ENCODE results near the gene RAB11FIP3. TPM values are rescaled to one million over a fixed set of nuclear protein-coding genes. Genes with fewer than 3 reads are reported as not detected.

RAB11FIP3 gene
- total RNA-seq, 1 donor from 2014 or later, result 34.5 TPM

DNA sequence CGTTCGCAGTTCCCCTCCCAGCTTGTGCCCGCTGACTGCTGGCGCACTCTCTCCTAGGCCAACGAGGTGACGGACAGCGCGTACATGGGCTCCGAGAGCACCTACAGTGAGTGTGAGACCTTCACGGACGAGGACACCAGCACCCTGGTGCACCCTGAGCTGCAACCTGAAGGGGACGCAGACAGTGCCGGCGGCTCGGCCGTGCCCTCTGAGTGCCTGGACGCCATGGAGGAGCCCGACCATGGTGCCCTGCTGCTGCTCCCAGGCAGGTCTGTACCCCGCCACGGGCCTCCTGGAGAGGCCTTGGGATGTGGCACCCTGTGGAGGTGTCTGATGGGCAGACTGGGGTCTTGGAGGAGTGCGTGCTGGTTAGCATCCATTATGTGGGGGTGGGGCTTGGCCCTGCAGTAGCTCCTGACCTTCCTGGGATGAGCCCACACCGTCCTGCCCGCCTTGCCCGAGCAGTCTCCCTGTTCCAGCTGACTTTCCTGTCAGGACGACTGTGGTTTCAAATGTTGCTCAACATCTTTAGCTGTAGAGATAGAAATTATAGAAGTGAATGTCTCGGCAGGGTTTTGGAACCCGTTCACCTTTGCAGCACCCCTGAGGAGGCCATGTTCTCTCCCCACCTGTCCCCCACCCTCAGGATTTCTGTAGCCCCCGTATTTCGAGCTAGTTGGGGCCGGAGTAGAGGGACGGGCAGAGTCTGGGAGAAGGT, 57.2 kb downstream of the RAB11FIP3 start:
- H3K36me3 ChIP-seq (ENCODE audit: control insufficient read depth, insufficient read depth, low read length), result no peaks in the 10 kb centered on the region
- no peaks in the 10 kb centered on the region for H3K27me3 ChIP-seq (ENCODE audit: control insufficient read depth, insufficient read depth, low read length)
- TF ChIP-seq, protein P1, sequence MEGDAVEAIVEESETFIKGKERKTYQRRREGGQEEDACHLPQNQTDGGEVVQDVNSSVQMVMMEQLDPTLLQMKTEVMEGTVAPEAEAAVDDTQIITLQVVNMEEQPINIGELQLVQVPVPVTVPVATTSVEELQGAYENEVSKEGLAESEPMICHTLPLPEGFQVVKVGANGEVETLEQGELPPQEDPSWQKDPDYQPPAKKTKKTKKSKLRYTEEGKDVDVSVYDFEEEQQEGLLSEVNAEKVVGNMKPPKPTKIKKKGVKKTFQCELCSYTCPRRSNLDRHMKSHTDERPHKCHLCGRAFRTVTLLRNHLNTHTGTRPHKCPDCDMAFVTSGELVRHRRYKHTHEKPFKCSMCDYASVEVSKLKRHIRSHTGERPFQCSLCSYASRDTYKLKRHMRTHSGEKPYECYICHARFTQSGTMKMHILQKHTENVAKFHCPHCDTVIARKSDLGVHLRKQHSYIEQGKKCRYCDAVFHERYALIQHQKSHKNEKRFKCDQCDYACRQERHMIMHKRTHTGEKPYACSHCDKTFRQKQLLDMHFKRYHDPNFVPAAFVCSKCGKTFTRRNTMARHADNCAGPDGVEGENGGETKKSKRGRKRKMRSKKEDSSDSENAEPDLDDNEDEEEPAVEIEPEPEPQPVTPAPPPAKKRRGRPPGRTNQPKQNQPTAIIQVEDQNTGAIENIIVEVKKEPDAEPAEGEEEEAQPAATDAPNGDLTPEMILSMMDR (IDR thresholded peaks at IDR 0.05; ENCODE audit: insufficient read depth, low read length, poor library complexity, severe bottlenecking), result no peak
- no peak for DNase-seq (ENCODE audit: low read depth)
- H3K4me3 ChIP-seq (ENCODE audit: low read depth, low read length), result no peak overlapping the region

DNA sequence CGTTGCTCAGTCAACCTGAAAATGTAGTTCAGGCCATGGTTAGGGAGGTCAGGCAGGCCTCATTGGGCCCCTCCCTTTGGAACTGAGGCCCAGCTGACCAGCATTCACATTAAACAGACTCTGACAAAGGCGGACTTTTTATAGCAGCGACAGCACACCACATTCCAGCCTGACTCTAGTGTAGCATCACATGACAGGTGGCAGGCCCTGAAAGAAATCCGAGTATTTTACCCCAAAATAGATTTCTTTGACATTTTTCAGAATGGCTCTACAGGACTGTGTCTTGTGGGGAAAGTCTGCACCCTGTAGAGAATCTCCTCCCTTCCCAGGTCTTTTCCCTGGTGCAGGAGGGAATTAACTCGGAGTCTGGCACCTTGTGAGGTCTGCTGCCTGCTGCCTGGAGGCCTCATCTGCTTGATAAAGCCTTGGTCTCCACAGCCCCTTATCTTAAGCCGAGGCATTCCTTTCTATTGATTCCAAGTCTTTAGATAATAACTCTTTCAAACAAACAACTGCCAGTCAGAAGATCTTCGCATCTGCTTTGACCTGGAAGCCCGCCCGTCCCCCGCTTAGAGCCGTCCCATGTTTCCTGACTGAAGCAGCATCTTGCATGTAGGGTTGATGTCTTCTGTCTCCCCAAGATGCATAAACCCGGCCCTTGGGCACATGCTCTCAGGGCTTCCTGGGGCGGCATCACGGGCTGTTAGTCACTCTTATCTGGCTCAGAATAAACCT, 58.1 kb downstream of the RAB11FIP3 start:
- Histone ChIP-seq H3K27me3 (ENCODE audit: control insufficient read depth, insufficient read depth, low read length) (no peaks in the 10 kb centered on the region), H3K4me3 (ENCODE audit: low read depth, low read length) (no peak overlapping the region), H3K36me3 (ENCODE audit: control insufficient read depth, insufficient read depth, low read length) (no peaks in the 10 kb centered on the region)
- DNase-seq (ENCODE audit: low read depth), result no peak
- TF ChIP-seq, protein P1 (IDR thresholded peaks at IDR 0.05; ENCODE audit: insufficient read depth, low read length, poor library complexity, severe bottlenecking), result no peak

DNA sequence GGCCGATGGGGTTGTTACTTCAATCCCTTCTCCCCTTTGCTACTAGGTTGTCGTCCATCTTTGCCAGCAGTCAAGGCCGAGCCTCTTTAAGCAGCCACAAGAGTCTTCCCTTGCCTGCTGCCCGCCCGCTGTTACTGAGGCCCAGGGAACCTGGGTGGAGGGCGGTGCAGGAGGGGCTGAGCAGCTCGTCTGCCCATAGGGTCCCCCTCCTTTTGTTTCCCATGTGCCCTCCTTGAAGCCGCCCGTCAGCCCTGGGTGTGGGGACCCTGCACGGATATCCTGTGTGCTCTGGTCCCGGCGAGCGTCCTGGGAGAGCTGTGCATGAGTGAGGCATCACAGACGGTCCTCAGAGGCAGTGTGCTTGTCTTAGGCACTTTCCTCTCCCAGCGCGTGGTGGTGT, 64.2 kb downstream of the RAB11FIP3 start:
- DNase-seq (ENCODE audit: low read depth), result no peak
- TF ChIP-seq, protein P1 (IDR thresholded peaks at IDR 0.05; ENCODE audit: insufficient read depth, low read length, poor library complexity, severe bottlenecking), result no peak
- Histone ChIP-seq H3K4me3 (ENCODE audit: low read depth, low read length) (no peak overlapping the region), H3K27me3 (ENCODE audit: control insufficient read depth, insufficient read depth, low read length) (no peaks in the 10 kb centered on the region), H3K36me3 (ENCODE audit: control insufficient read depth, insufficient read depth, low read length) (no peaks in the 10 kb centered on the region)

DNA sequence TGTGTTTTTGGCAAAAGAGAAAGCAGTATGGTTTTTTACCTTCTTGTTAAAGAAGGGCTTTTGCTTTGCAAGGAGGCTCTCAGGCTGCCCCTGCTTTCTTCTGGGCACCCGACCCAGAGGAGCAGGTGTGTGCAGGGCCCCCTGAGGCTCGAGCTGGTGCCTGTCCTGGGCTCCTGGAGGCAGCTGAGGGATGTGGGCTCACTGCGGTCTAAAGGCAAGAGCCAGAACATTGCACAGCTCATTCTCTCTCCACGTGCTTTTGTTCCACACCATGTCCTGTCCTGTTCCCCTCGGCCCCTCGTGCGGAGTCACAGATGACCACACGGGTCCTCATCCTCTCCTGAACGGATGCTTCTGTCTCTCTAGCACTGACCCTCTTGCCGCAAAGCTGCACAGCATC, 65.3 kb downstream of the RAB11FIP3 start:
- no peak for DNase-seq (ENCODE audit: low read depth)
- no peak overlapping the region for H3K4me3 ChIP-seq (ENCODE audit: low read depth, low read length)
- H3K27me3 ChIP-seq (ENCODE audit: control insufficient read depth, insufficient read depth, low read length), result no peaks in the 10 kb centered on the region
- TF ChIP-seq, protein P1 (IDR thresholded peaks at IDR 0.05; ENCODE audit: insufficient read depth, low read length, poor library complexity, severe bottlenecking), result no peak
- H3K36me3 ChIP-seq (ENCODE audit: control insufficient read depth, insufficient read depth, low read length), result no peaks in the 10 kb centered on the region

DNA sequence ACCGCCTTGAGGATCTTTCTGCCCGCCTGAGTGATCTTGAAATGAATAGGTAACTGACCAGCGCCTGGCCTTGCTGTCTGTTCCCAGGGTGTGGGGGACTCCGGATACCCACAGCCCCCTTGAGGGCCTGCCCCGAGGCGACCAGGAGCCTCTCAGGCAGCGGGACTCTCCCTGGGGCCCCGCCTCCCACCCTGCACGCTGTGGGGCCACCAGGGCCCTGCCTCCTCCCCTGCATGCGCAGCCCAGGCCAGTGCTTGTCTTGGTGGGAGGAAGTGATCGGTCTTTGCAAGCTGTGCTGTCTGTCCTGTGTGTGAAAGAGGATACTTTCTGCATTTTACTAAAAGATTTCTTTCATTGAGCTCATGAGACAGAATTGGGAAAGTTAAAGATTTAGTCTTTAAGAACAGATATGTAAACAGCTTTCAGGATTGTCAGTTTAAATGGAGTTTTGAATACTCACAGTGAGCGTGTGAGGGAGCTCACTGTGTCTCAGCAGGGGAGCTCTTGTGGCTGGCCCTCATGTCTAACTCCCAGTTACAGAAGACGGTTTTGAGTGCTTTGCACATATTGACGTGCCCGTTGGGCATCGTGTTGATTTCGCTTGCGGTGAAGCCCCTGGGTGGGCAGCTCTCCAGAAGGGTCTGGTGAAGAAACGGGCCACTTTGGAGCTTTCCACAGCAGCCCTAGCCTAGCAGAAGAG, 65.9 kb downstream of the RAB11FIP3 start:
- TF ChIP-seq, protein P1 (IDR thresholded peaks at IDR 0.05; ENCODE audit: insufficient read depth, low read length, poor library complexity, severe bottlenecking), result no peak
- H3K4me3 ChIP-seq (ENCODE audit: low read depth, low read length), result no peak overlapping the region
- no peak for DNase-seq (ENCODE audit: low read depth)
- H3K36me3 ChIP-seq (ENCODE audit: control insufficient read depth, insufficient read depth, low read length), result no peaks in the 10 kb centered on the region
- no peaks in the 10 kb centered on the region for H3K27me3 ChIP-seq (ENCODE audit: control insufficient read depth, insufficient read depth, low read length)
